Parathyroid adenoma (tissue), 2 donors: ENCODE data around the gene MYADML2.
A peak's percentile ranks its signal among the peaks of the same experiment; 100 is the strongest.

Experiments
- H2AFZ ChIP-seq: fragments of 300-600 bp; sonication (generic); one replicate; pipeline ENCODE4 v1.7.0; 2017; ENCODE audit warnings: antibody characterized with exemption, mild to moderate bottlenecking
- H3K27ac ChIP-seq: fragments of 300-600 bp; sonication (generic); one replicate; pipeline ENCODE4 v1.7.0; 2017
- H3K27me3 ChIP-seq: fragments of 300-600 bp; sonication (generic); one replicate; pipeline ENCODE4 v1.7.0; 2017; ENCODE audit warnings: low read length; ENCODE audit not compliant: control insufficient read depth, insufficient read depth
- H3K36me3 ChIP-seq: fragments of 300-600 bp; sonication (generic); one replicate; pipeline ENCODE4 v1.7.0; 2017; ENCODE audit warnings: low read length; ENCODE audit not compliant: control insufficient read depth, insufficient read depth
- H3K4me1 ChIP-seq: fragments of 300-600 bp; sonication (generic); one replicate; pipeline ENCODE4 v1.7.0; 2017; ENCODE audit warnings: control low read depth
- H3K4me2 ChIP-seq: fragments of 300-600 bp; sonication (generic); one replicate; pipeline ENCODE4 v1.7.0; 2017; ENCODE audit warnings: low read length
- H3K4me3 ChIP-seq: fragments of 300-600 bp; sonication (generic); one replicate; pipeline ENCODE4 v1.7.0; 2017; ENCODE audit warnings: low read depth, low read length
- H3K79me2 ChIP-seq: fragments of 300-600 bp; sonication (generic); one replicate; pipeline ENCODE4 v1.7.0; 2017; ENCODE audit warnings: control low read depth
- H3K9ac ChIP-seq: fragments of 300-600 bp; sonication (generic); one replicate; pipeline ENCODE4 v1.7.0; 2017; ENCODE audit warnings: mild to moderate bottlenecking
- H3K9me3 ChIP-seq: fragments of 300-600 bp; sonication (generic); one replicate; pipeline ENCODE4 v1.7.0; 2017; ENCODE audit warnings: low read length; ENCODE audit not compliant: control insufficient read depth
- CTCF ChIP-seq: fragments of 300-600 bp; sonication (generic); IDR thresholded peaks from one replicate; pipeline ENCODE4 v1.7.0; 2017; ENCODE audit warnings: antibody characterized with exemption, mild to moderate bottlenecking
- donor health status: primary hyperparathyroidism.

The MYADML2 gene

DNA sequence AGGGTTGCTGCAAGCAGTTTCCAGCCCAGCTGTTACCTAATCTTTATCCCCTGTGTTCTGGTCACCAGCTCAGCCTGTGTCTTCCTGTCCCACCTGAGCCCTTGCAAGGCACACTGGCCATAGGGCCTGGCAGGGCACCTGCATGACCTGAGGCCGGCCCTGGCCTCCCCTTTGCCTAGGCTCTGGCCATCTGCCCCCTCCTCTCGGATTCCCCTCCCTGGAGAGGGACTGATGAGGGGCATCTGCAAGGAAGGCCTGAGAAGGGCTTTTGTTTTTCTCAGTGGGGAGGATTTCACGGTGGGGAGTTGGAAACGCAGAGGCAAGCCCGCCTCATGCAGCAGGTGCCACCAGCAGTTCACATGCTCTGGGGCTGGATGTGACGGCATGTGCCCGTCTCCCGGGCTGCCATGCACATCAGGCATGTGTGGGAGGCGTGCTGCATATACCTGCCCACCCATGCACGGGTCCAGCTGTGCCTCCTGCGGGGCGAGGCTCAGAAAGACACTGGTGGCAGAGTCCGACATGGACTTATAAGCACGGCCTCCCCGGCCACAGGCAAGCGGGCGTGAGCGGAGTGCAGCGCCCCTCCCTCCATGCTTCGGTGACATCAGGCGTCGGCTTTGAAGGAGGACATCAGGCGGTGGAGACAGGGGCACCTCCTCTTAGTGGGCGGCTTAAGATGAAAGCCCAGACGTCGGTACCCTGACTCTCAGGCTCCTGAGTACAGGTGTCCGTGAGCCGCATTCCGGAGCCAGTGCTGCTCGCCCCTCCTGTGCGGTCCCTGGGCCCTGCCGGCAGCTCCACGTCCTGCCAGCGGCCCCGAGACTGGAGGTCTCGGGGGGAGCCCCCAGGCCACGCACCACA is 46.9 kb upstream of the MYADML2 start:
- H2AFZ ChIP-seq: no peak overlapping the region
- no peak overlapping the region for H3K4me3 ChIP-seq
- peaks cover 33% of the 10 kb centered on the region for H3K79me2 ChIP-seq
- no peaks in the 10 kb centered on the region for H3K27me3 ChIP-seq
- H3K36me3 ChIP-seq: no peaks in the 10 kb centered on the region
- no peak for TF ChIP-seq CTCF
- H3K9ac ChIP-seq: no peak overlapping the region
- no peaks in the 10 kb centered on the region for H3K9me3 ChIP-seq
- no peak overlapping the region for H3K27ac ChIP-seq
- H3K4me2 ChIP-seq: no peak overlapping the region
- H3K4me1 ChIP-seq: peaks cover 23% of the 10 kb centered on the region

DNA sequence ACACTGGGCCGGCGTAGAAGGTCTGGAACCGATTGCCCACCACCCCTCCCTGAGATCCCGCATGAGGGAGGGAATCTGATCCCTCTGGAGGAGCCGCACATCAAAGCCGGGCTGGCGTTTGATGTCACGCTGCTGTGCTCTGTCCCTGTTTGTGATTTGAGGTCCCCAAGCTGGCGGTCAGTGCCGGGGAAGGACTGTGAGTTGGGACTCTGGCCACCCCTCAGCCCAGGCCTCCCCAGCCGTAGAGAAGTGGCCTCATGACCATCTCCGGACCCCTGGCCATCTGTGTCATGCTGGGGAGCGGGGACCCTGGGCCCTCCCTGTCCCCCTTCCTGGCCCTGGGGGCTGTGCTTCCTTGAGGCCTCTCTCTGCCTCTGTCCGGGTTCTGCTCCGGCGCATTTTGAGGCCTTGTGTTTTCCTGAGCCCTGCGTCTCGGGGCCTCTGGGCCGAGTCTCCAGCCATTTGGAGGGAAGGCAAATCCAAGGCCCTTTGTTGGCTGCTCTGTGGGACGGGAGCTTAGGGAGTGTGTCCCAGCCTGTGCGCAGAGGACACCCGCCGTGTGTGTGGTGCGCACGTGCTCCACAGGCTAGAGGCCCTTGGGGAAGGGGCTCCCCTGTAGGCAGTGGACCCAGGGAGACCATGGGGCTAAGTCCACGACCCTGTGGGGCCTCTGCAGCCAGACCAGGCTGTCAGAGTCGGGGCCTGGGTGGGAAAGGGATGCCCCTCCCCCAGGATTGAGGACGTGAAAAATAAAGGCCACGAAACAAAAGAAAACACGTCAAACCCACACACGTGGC is 45.5 kb upstream of the MYADML2 start:
- Histone ChIP-seq H3K9me3 (no peaks in the 10 kb centered on the region), H3K4me1 (peaks cover 23% of the 10 kb centered on the region), H2AFZ (peak overlapping the region; percentile 50), H3K27me3 (no peaks in the 10 kb centered on the region), H3K9ac (no peak overlapping the region), H3K4me3 (no peak overlapping the region), H3K4me2 (peak overlapping the region; percentile 58), H3K36me3 (no peaks in the 10 kb centered on the region), H3K79me2 (peaks cover 27% of the 10 kb centered on the region), H3K27ac (peak overlapping the region; percentile 58)
- TF ChIP-seq CTCF: no peak

DNA sequence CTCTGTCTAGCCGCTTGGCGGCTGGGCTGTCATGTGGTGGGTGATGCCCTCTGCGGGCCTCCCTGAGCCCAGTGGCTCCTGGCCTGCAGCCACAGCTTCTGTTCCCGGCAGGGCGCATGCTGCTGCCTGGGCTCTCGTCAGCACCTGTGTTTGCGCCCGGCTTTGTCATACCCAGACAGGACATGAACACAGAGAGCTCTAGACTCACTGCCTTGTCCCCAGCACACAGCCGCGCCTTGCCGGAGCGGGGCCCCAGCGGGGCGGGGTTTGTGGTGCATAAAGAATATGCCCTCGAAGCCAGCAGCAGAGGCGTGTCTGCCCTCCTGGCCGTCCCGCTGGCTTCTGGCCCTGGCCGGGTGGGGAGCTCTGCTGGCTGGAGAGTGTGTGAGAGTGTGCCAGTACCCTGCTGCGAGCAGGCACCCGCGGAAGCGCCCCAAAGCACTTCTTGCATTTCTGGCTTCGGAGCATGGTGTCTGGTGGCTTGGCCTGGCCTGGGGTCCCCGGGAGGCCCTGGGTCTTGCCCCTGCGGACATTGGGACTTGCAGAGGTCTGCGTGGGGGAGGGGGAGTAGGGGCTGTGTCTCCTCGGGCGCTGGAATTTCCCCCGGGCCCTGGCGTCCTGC is 44.8 kb upstream of the MYADML2 start:
- H2AFZ ChIP-seq: peak overlapping the region; percentile 50
- no peaks in the 10 kb centered on the region for H3K9me3 ChIP-seq
- H3K36me3 ChIP-seq: no peaks in the 10 kb centered on the region
- H3K9ac ChIP-seq: no peak overlapping the region
- H3K79me2 ChIP-seq: peaks cover 28% of the 10 kb centered on the region
- H3K4me3 ChIP-seq: no peak overlapping the region
- H3K27me3 ChIP-seq: no peaks in the 10 kb centered on the region
- peaks cover 23% of the 10 kb centered on the region for H3K4me1 ChIP-seq
- peak overlapping the region; percentile 58 for H3K27ac ChIP-seq
- peak; percentile 24 for TF ChIP-seq CTCF
- peak overlapping the region; percentile 58 for H3K4me2 ChIP-seq

DNA sequence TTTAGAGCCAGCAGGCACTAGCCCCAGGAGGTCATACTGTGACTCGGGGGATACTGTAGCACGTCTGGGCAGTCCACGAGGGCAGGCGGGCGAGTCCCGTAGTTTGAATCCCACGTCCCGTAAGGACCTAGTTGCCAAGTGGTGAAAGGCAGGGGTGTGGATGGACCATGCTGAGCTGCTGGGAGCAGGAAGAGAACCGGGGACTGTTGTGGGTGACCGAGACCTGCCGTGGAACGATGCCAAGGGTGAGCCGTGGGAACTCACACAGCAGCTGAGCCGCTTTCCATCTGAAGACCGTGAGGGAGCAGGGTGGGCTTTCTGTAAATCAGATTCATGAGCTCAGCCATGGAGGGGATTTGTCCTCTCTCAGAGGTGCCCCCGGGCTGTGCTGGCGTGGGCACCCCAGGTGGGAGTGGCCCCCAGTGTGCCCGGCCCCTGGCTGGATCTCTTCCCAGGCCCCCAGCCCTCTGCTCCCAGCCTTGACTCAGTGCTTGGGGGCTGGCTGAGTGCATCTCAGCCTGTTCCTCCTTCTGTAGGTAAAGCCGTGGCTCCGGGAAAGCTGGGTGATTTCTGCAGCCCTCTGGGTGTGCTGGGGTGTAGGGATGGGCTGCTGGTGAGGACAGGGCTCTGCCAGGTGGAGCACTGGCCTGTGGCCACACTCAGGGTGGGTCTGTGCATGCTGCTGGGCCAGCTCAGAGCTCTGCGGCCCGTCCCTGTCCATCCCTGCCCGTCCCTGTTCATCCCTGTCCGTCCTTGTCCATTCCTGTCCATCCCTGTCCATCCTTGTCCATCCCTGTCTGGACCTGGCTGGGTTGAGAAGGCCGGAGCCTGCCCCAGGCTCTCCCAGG is 44.0 kb upstream of the MYADML2 start:
- Histone ChIP-seq H3K4me1 (peaks cover 23% of the 10 kb centered on the region), H3K36me3 (no peaks in the 10 kb centered on the region), H3K79me2 (peaks cover 31% of the 10 kb centered on the region), H2AFZ (peak overlapping the region; percentile 50), H3K27me3 (no peaks in the 10 kb centered on the region), H3K9me3 (no peaks in the 10 kb centered on the region), H3K27ac (peak overlapping the region; percentile 58), H3K4me2 (peak overlapping the region; percentile 58), H3K9ac (peak overlapping the region; percentile 21), H3K4me3 (no peak overlapping the region)
- TF ChIP-seq CTCF: no peak
